ENCODE results near the gene SREK1IP1. TPM values are rescaled to one million over a fixed set of nuclear protein-coding genes. Genes with fewer than 3 reads are reported as not detected.

Gene SREK1IP1
- total RNA-seq (10.4 TPM), polyA plus RNA-seq (ENCODE audit: insufficient read depth in 1 of 8, insufficient read length in 8 of 8, low replicate concordance in 1 of 8) (10 to 100 TPM in 6 of 8 donors, 1 to 10 TPM in 2; 9.1 to 12.7 (median 11.3) TPM)
- long read RNA-seq, donor 1, full-length matches to known transcripts = 18 of 24 reads
- long read RNA-seq, donor 1, partial matches to known transcripts = 6 of 24 reads
- long read RNA-seq, donor 1, other reads (novel, unspliced or antisense) = 0 of 24 reads
- long read RNA-seq, donor 2, full-length matches to known transcripts = 4 of 4 reads
- long read RNA-seq, donor 2, partial matches to known transcripts = 0 of 4 reads
- long read RNA-seq, donor 2, other reads (novel, unspliced or antisense) = 0 of 4 reads
- long read RNA-seq, donor 3, full-length matches to known transcripts = 34 of 47 reads
- long read RNA-seq, donor 3, partial matches to known transcripts = 13 of 47 reads
- long read RNA-seq, donor 3, other reads (novel, unspliced or antisense) = 0 of 47 reads
- long read RNA-seq, donor 4, full-length matches to known transcripts = 14 of 22 reads
- long read RNA-seq, donor 4, partial matches to known transcripts = 8 of 22 reads
- long read RNA-seq, donor 4, other reads (novel, unspliced or antisense) = 0 of 22 reads
- long read RNA-seq, donor 5, full-length matches to known transcripts = 56 of 76 reads
- long read RNA-seq, donor 5, partial matches to known transcripts = 20 of 76 reads
- long read RNA-seq, donor 5, other reads (novel, unspliced or antisense) = 0 of 76 reads
- long read RNA-seq, donor 6, full-length matches to known transcripts = 39 of 52 reads
- long read RNA-seq, donor 6, partial matches to known transcripts = 13 of 52 reads
- long read RNA-seq, donor 6, other reads (novel, unspliced or antisense) = 0 of 52 reads
- long read RNA-seq, donor 7, full-length matches to known transcripts = 37 of 57 reads
- long read RNA-seq, donor 7, partial matches to known transcripts = 20 of 57 reads
- long read RNA-seq, donor 7, other reads (novel, unspliced or antisense) = 0 of 57 reads
- long read RNA-seq, donor 8, full-length matches to known transcripts = 31 of 36 reads
- long read RNA-seq, donor 8, partial matches to known transcripts = 5 of 36 reads
- long read RNA-seq, donor 8, other reads (novel, unspliced or antisense) = 0 of 36 reads
- long read RNA-seq, donor 9, full-length matches to known transcripts = 25 of 44 reads
- long read RNA-seq, donor 9, partial matches to known transcripts = 19 of 44 reads
- long read RNA-seq, donor 9, other reads (novel, unspliced or antisense) = 0 of 44 reads
- long read RNA-seq, donor 10, full-length matches to known transcripts = 42 of 55 reads
- long read RNA-seq, donor 10, partial matches to known transcripts = 13 of 55 reads
- long read RNA-seq, donor 10, other reads (novel, unspliced or antisense) = 0 of 55 reads
- long read RNA-seq, donor 11, full-length matches to known transcripts = 27 of 43 reads
- long read RNA-seq, donor 11, partial matches to known transcripts = 16 of 43 reads
- long read RNA-seq, donor 11, other reads (novel, unspliced or antisense) = 0 of 43 reads

- no peaks in the 10 kb centered on the region for H3K27me3 ChIP-seq (ENCODE audit: control insufficient read depth, insufficient read depth, low read length)
- peaks cover 9% of the 10 kb centered on the region for H3K4me1 ChIP-seq (ENCODE audit: control insufficient read depth, insufficient read depth, low read length)
- peak; percentile 96 for DNase-seq
- H3K27ac ChIP-seq (ENCODE audit: low read length) = peak within 1 kb of the TSS; percentile 90
- H3K9me3 ChIP-seq (replicated peaks; ENCODE audit: control insufficient read depth, low read depth, low read length) = no peaks in the 10 kb centered on the region
- peak within 1 kb of the TSS; percentile 90 for H3K4me3 ChIP-seq (ENCODE audit: low read length)
- under 1% methylated on average over 24 of the region's 48 CpGs for WGBS (ENCODE audit: insufficient coverage)
- H3K36me3 ChIP-seq (ENCODE audit: control insufficient read depth, insufficient read depth, low read length) = peaks cover 3% of the 10 kb centered on the region
These were observed at the start of gene SREK1IP1, which contains the start of gene CWC27 for GRCh38 chr5:64768358-64769312. SREK1IP1 (minus strand) TSS chr5:64768691; CDS start chr5:64768517, 174 bp downstream. CWC27 (plus strand) TSS chr5:64768930; CDS start chr5:64769147, 217 bp downstream.

- no peaks in the 10 kb centered on the region for H3K4me1 ChIP-seq (ENCODE audit: control insufficient read depth, insufficient read depth, low read length)
- no peaks in the 10 kb centered on the region for H3K9me3 ChIP-seq (replicated peaks; ENCODE audit: control insufficient read depth, low read depth, low read length)
- no peaks in the 10 kb centered on the region for H3K27me3 ChIP-seq (ENCODE audit: control insufficient read depth, insufficient read depth, low read length)
- no peak overlapping the region for H3K4me3 ChIP-seq (ENCODE audit: low read length)
- H3K27ac ChIP-seq (ENCODE audit: low read length) = no peak overlapping the region
- no peaks in the 10 kb centered on the region for H3K36me3 ChIP-seq (ENCODE audit: control insufficient read depth, insufficient read depth, low read length)
- WGBS (ENCODE audit: insufficient coverage) = no CpG with 5 or more reads among the region's 3 CpGs
- DNase-seq = no peak
These were observed 49.8 kb upstream of the SREK1IP1 start for GRCh38 chr5:64818245-64818644.

- Histone ChIP-seq H3K27me3 (ENCODE audit: control insufficient read depth, insufficient read depth, low read length) (no peaks in the 10 kb centered on the region), H3K27ac (ENCODE audit: low read length) (no peak overlapping the region), H3K9me3 (replicated peaks; ENCODE audit: control insufficient read depth, low read depth, low read length) (no peaks in the 10 kb centered on the region), H3K36me3 (ENCODE audit: control insufficient read depth, insufficient read depth, low read length) (no peaks in the 10 kb centered on the region), H3K4me1 (ENCODE audit: control insufficient read depth, insufficient read depth, low read length) (no peaks in the 10 kb centered on the region), H3K4me3 (ENCODE audit: low read length) (no peak overlapping the region)
- no peak for DNase-seq
- no CpG with 5 or more reads among the region's 2 CpGs for WGBS (ENCODE audit: insufficient coverage)
These were observed 45.6 kb upstream of the SREK1IP1 start for GRCh38 chr5:64814073-64814472.

- Histone ChIP-seq H3K27me3 (ENCODE audit: control insufficient read depth, insufficient read depth, low read length) (no peaks in the 10 kb centered on the region), H3K27ac (ENCODE audit: low read length) (no peak overlapping the region), H3K9me3 (replicated peaks; ENCODE audit: control insufficient read depth, low read depth, low read length) (no peaks in the 10 kb centered on the region), H3K4me1 (ENCODE audit: control insufficient read depth, insufficient read depth, low read length) (no peaks in the 10 kb centered on the region), H3K4me3 (ENCODE audit: low read length) (no peak overlapping the region), H3K36me3 (ENCODE audit: control insufficient read depth, insufficient read depth, low read length) (no peaks in the 10 kb centered on the region)
- peak; percentile 74 for DNase-seq
- no CpG with 5 or more reads among the region's 1 CpG for WGBS (ENCODE audit: insufficient coverage)
These were observed 42.7 kb upstream of the SREK1IP1 start for GRCh38 chr5:64811050-64811640.

DNA sequence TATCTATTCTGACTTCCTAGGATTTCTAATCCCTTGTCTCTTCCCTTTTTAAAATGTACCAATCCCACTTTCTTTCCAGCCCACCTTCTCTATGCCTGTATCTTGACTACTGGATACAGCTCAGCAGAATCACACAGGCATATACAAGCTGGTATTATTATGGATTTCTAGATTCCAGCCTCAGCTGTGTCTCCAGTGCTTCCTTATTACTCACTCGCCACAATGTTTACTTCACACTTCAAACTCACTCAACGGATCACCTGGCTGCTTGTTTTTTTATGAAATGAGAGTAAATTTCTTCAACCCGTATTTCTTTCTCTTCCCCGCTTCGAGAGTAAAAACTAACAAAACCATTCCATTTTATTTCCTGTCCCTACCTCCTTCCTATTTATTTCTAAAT is 39.0 kb upstream of the SREK1IP1 start:
- Histone ChIP-seq H3K4me3 (ENCODE audit: low read length) (no peak overlapping the region), H3K4me1 (ENCODE audit: control insufficient read depth, insufficient read depth, low read length) (no peaks in the 10 kb centered on the region), H3K36me3 (ENCODE audit: control insufficient read depth, insufficient read depth, low read length) (peaks cover 5% of the 10 kb centered on the region), H3K27me3 (ENCODE audit: control insufficient read depth, insufficient read depth, low read length) (no peaks in the 10 kb centered on the region), H3K9me3 (replicated peaks; ENCODE audit: control insufficient read depth, low read depth, low read length) (no peaks in the 10 kb centered on the region), H3K27ac (ENCODE audit: low read length) (no peak overlapping the region)
- no peak for DNase-seq
- 80% methylated on average over 1 of the region's 5 CpGs for WGBS (ENCODE audit: insufficient coverage)

DNA sequence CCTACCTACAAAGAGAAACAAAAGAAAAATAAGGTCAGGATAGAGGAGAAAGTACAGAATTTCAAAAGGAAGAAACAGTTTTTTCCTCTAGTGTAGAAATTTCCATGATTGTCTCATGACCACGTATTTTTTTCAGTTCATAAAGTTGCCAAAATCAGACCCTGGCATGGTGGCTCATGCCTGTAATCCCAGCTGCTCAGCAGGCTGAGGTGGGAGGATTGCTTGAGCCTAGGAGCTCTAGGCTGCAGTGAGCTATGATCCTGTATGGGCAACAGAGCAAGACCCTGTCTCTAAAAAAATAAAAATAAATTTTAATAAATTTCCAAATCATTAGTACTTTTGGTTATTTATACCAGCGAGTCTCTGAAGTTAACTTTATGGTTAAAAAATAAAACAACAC is 38.0 kb upstream of the SREK1IP1 start:
- H3K36me3 ChIP-seq (ENCODE audit: control insufficient read depth, insufficient read depth, low read length) = peaks cover 5% of the 10 kb centered on the region
- no peak for DNase-seq
- WGBS (ENCODE audit: insufficient coverage) = 71% methylated on average over 1 of the region's 2 CpGs
- H3K9me3 ChIP-seq (replicated peaks; ENCODE audit: control insufficient read depth, low read depth, low read length) = no peaks in the 10 kb centered on the region
- no peaks in the 10 kb centered on the region for H3K4me1 ChIP-seq (ENCODE audit: control insufficient read depth, insufficient read depth, low read length)
- no peak overlapping the region for H3K4me3 ChIP-seq (ENCODE audit: low read length)
- H3K27me3 ChIP-seq (ENCODE audit: control insufficient read depth, insufficient read depth, low read length) = no peaks in the 10 kb centered on the region
- no peak overlapping the region for H3K27ac ChIP-seq (ENCODE audit: low read length)

GRCh38 chr5:64800926-64801325 is 32.4 kb upstream of the SREK1IP1 start:
- Histone ChIP-seq H3K27me3 (ENCODE audit: control insufficient read depth, insufficient read depth, low read length) (no peaks in the 10 kb centered on the region), H3K36me3 (ENCODE audit: control insufficient read depth, insufficient read depth, low read length) (peaks cover 5% of the 10 kb centered on the region), H3K9me3 (replicated peaks; ENCODE audit: control insufficient read depth, low read depth, low read length) (no peaks in the 10 kb centered on the region), H3K27ac (ENCODE audit: low read length) (no peak overlapping the region), H3K4me1 (ENCODE audit: control insufficient read depth, insufficient read depth, low read length) (no peaks in the 10 kb centered on the region), H3K4me3 (ENCODE audit: low read length) (no peak overlapping the region)
- DNase-seq = no peak
- WGBS (ENCODE audit: insufficient coverage) = no CpG with 5 or more reads among the region's 2 CpGs

- Histone ChIP-seq H3K36me3 (ENCODE audit: control insufficient read depth, insufficient read depth, low read length) (no peaks in the 10 kb centered on the region), H3K27ac (ENCODE audit: low read length) (no peak overlapping the region), H3K27me3 (ENCODE audit: control insufficient read depth, insufficient read depth, low read length) (no peaks in the 10 kb centered on the region), H3K9me3 (replicated peaks; ENCODE audit: control insufficient read depth, low read depth, low read length) (no peaks in the 10 kb centered on the region), H3K4me3 (ENCODE audit: low read length) (no peak overlapping the region), H3K4me1 (ENCODE audit: control insufficient read depth, insufficient read depth, low read length) (no peaks in the 10 kb centered on the region)
- DNase-seq = no peak
These were observed 27.8 kb upstream of the SREK1IP1 start for GRCh38 chr5:64796301-64796700.

Measured in muscle of leg (tissue), 16 donors.